ENCODE measurements around the gene AKAP9.
"Not testable (repeated sequence)": the region's sequence is repeated elsewhere in the genome, so short reads cannot be mapped to it uniquely, and the experiment has no call there.

AKAP9 gene

GRCh38 chr7:92137557-92137956 lies 196.9 kb downstream of the AKAP9 start:
- DNase-seq, result no peak

- DNase-seq, result no peak
These were observed 200.5 kb downstream of the AKAP9 start for GRCh38 chr7:92141161-92141560.

- not testable (repeated sequence) for DNase-seq
These were observed 202.1 kb downstream of the AKAP9 start for GRCh38 chr7:92142791-92143190.

GRCh38 chr7:92143192-92143880 lies 202.7 kb downstream of the AKAP9 start:
- not testable (repeated sequence) for DNase-seq

- DNase-seq, result no peak
These were observed 209.1 kb downstream of the AKAP9 start for GRCh38 chr7:92149736-92150239.

- no peak for DNase-seq
These were observed 209.9 kb downstream of the AKAP9 start for GRCh38 chr7:92150450-92151017.

GRCh38 chr7:92155108-92155739 lies 214.6 kb downstream of the AKAP9 start:
- no peak for DNase-seq

GRCh38 chr7:92156990-92157389 lies 216.3 kb downstream of the AKAP9 start:
- no peak for DNase-seq

- no peak for DNase-seq
These were observed 218.3 kb downstream of the AKAP9 start for GRCh38 chr7:92158660-92159575.
